Fibroblast of lung (primary cell): ENCODE results near the gene LRMDA. TPM values are rescaled to one million over a fixed set of nuclear protein-coding genes. Genes with fewer than 3 reads are reported as not detected.

Experiments used
- DNase-seq, 2 donors: peaks; one replicate each; pipeline versions ENCODE4 v3.0.0 to v3.0.0-alpha.2; 2010; ENCODE audit warnings: low read depth in 2 of 2
- H2AFZ ChIP-seq: 2 replicates; pipeline ENCODE4 v1.5.1; 2012; ENCODE audit warnings: low read length, control low read depth, inconsistent platforms
- H3K27ac ChIP-seq: 2 replicates; pipeline ENCODE4 v1.5.1; 2011; ENCODE audit warnings: low read length, control low read depth; ENCODE audit not compliant: insufficient read depth
- H3K27me3 ChIP-seq: 2 replicates; pipeline ENCODE4 v1.5.1; 2011; ENCODE audit warnings: mild to moderate bottlenecking, low read length; ENCODE audit not compliant: control insufficient read depth, insufficient read depth
- H3K36me3 ChIP-seq: 2 replicates; pipeline ENCODE4 v1.5.1; 2011; ENCODE audit warnings: low read length; ENCODE audit not compliant: control insufficient read depth, insufficient read depth
- H3K4me1 ChIP-seq: 2 replicates; pipeline ENCODE4 v1.5.1; 2011; ENCODE audit warnings: low read length; ENCODE audit not compliant: control insufficient read depth, insufficient read depth; ENCODE audit errors: extremely low read depth
- H3K4me2 ChIP-seq: 2 replicates; pipeline ENCODE4 v1.5.1; 2011; ENCODE audit warnings: low read length, control low read depth; ENCODE audit not compliant: insufficient read depth; ENCODE audit errors: extremely low read depth
- H3K4me3 ChIP-seq, 4 experiments: fragments of 200-600 bp in 1 of 4; sonication (generic) in 1 of 4; replicated peaks in 1 of 4; 2 replicates each; pipeline ENCODE4 v1.5.1; 2011 to 2016; ENCODE audit warnings: low read length in 4 of 4, low read depth in 3 of 4, mild to moderate bottlenecking in 3 of 4, control low read depth in 2 of 4, inconsistent platforms in 1 of 4, mixed read lengths in 1 of 4; ENCODE audit not compliant: insufficient read depth in 1 of 4; ENCODE audit errors: control extremely low read depth in 1 of 4
- H3K79me2 ChIP-seq: 2 replicates; pipeline ENCODE4 v1.5.1; 2012; ENCODE audit warnings: mild to moderate bottlenecking, low read length, inconsistent platforms; ENCODE audit not compliant: control insufficient read depth, insufficient read depth
- H3K9ac ChIP-seq: 2 replicates; pipeline ENCODE4 v1.5.1; 2011; ENCODE audit warnings: mild to moderate bottlenecking, low read length, control low read depth; ENCODE audit not compliant: insufficient read depth
- H3K9me3 ChIP-seq: 2 replicates; pipeline ENCODE4 v1.5.1; 2012; ENCODE audit warnings: low read depth, low read length; ENCODE audit not compliant: control insufficient read depth, insufficient read depth
- H4K20me1 ChIP-seq: 2 replicates; pipeline ENCODE4 v1.5.1; 2011; ENCODE audit warnings: low read length; ENCODE audit not compliant: control insufficient read depth, insufficient read depth; ENCODE audit errors: extremely low read depth
- CTCF ChIP-seq, 2 donors: IDR thresholded peaks in 1 of 2; conservative IDR thresholded peaks in 1 of 2; 1 replicate in 1 of 2; 2 replicates in 1 of 2; pipeline ENCODE4 v1.5.1; 2011 to 2012; ENCODE audit warnings: low read length in 2 of 2, control low read depth in 1 of 2, inconsistent platforms in 1 of 2, low read depth in 1 of 2, mild to moderate bottlenecking in 1 of 2
- EZH2 ChIP-seq: IDR thresholded peaks from 2 replicates; pipeline ENCODE4 v1.5.1; 2012; ENCODE audit warnings: low read length, control low read depth, mild to moderate bottlenecking; ENCODE audit errors: missing control alignments
- polyA plus RNA-seq, 2 donors: library from polyadenylated mRNA; depleted of rRNA in 1 of 2; stranded (reverse) in 1 of 2; unstranded in 1 of 2; fragments of >200 nt; gene quantifications; 2 replicates each; pipeline ENCODE4 v1.2.1, GENCODE V29; 2011 to 2012; ENCODE audit warnings: missing spikeins in 1 of 2
- total RNA-seq: library from RNA; depleted of rRNA; stranded (reverse); fragments of >200 nt; gene quantifications from 2 replicates; pipeline ENCODE4 v1.2.1, GENCODE V29; 2014

The LRMDA gene
- total and polyA plus RNA-seq, 2 donors (not counting 1 experiment from before 2014, with no cell fraction given), result 1.7 to 2.0 TPM

GRCh38 chr10:75640381-75640780 lies 209.0 kb downstream of the LRMDA start:
- DNase-seq, result no peak
- TF ChIP-seq EZH2, result no peak
- no peak for TF ChIP-seq CTCF (conservative IDR thresholded peaks at IDR 0.05 in 1 of 2, IDR thresholded peaks at IDR 0.05 in 1 of 2; ENCODE audit: low read depth in 1 of 2, low read length in 2 of 2)

GRCh38 chr10:75640803-75641202 lies 209.4 kb downstream of the LRMDA start:
- Histone ChIP-seq H4K20me1 (no peaks in the 10 kb centered on the region), H2AFZ (no peak overlapping the region), H3K27ac (no peak overlapping the region), H3K4me3 (no peak overlapping the region), H3K36me3 (no peaks in the 10 kb centered on the region), H3K27me3 (peaks cover 4% of the 10 kb centered on the region), H3K4me2 (no peak overlapping the region), H3K4me1 (no peaks in the 10 kb centered on the region), H3K79me2 (no peaks in the 10 kb centered on the region), H3K9me3 (no peaks in the 10 kb centered on the region), H3K9ac (no peak overlapping the region)
- DNase-seq, result no peak
- TF ChIP-seq EZH2 (no peak), CTCF (conservative IDR thresholded peaks at IDR 0.05 in 1 of 2, IDR thresholded peaks at IDR 0.05 in 1 of 2; ENCODE audit: low read depth in 1 of 2, low read length in 2 of 2) (no peak)

More at GRCh38 chr10:75640381-75640780, 209.0 kb downstream of the LRMDA start:
- H3K36me3 ChIP-seq, result no peaks in the 10 kb centered on the region
- H3K27me3 ChIP-seq, result peaks cover 4% of the 10 kb centered on the region
- H3K79me2 ChIP-seq, result no peaks in the 10 kb centered on the region
- H3K4me2 ChIP-seq, result no peak overlapping the region
- no peaks in the 10 kb centered on the region for H4K20me1 ChIP-seq
- no peak overlapping the region for H3K9ac ChIP-seq
- no peak overlapping the region for H2AFZ ChIP-seq
- H3K4me1 ChIP-seq, result no peaks in the 10 kb centered on the region
- no peak overlapping the region for H3K27ac ChIP-seq
- no peak overlapping the region for H3K4me3 ChIP-seq
- H3K9me3 ChIP-seq, result no peaks in the 10 kb centered on the region

- no peaks in the 10 kb centered on the region for H3K9me3 ChIP-seq
- peaks cover 4% of the 10 kb centered on the region for H3K27me3 ChIP-seq
- H3K79me2 ChIP-seq, result no peaks in the 10 kb centered on the region
- TF ChIP-seq EZH2, result no peak
- no peak for TF ChIP-seq CTCF (conservative IDR thresholded peaks at IDR 0.05 in 1 of 2, IDR thresholded peaks at IDR 0.05 in 1 of 2; ENCODE audit: low read depth in 1 of 2, low read length in 2 of 2)
- no peaks in the 10 kb centered on the region for H4K20me1 ChIP-seq
- DNase-seq, result no peak
- H3K4me3 ChIP-seq, result no peak overlapping the region
- no peaks in the 10 kb centered on the region for H3K4me1 ChIP-seq
- H3K27ac ChIP-seq, result no peak overlapping the region
- no peak overlapping the region for H3K9ac ChIP-seq
- no peak overlapping the region for H2AFZ ChIP-seq
- H3K4me2 ChIP-seq, result no peak overlapping the region
- H3K36me3 ChIP-seq, result no peaks in the 10 kb centered on the region
Measured at GRCh38 chr10:75643405-75643804, 212.0 kb downstream of the LRMDA start.
